Measurements from ENCODE around the gene DDX31. TPM values are rescaled to one million over a fixed set of nuclear protein-coding genes. Genes with fewer than 3 reads are reported as not detected.

Gene DDX31
- total RNA-seq, 1 experiment from 2014 or later = 14.6 TPM

DNA sequence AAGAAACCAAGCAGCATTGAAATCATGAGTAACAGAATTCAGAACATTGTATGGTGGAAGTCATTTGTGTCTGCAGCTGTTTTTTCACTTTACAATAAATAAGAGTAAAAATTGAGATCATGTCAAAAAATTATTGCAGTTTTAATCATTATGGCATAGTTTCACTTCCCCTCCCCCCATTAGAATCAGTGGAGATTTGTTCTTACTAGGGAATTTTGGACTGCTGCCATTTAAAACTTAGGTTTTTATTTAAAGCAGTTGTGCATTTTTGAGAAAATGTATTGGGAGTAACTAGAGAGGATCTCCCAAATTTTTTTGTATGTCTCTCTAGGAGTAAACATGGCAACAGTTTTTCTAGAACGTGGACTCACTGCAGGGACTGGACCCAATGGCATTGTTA lies 20.9 kb upstream of the DDX31 start:
- intact Hi-C loops (cut with micrococcal nuclease) = no loop called here
- POLR2A ChIA-PET (ENCODE audit: unreplicated experiment) = no interaction called here

GRCh38 chr9:132683873-132684272 lies 14.1 kb upstream of the DDX31 start:
- peaks cover 15% of the 10 kb centered on the region; the same call in 1 of the 2 replicates for H4K20me1 ChIP-seq (ENCODE audit: low read length)
- CTCF ChIA-PET = no interaction called here
- TF ChIP-seq EZH2 (IDR thresholded peaks at IDR 0.05; ENCODE audit: low read length, unreplicated experiment) = no peak
- no peak for TF ChIP-seq EZH2phosphoT487 (IDR thresholded peaks at IDR 0.05; ENCODE audit: borderline replicate concordance, low read length)
- no peak for TF ChIP-seq CTCF (conservative IDR thresholded peaks at IDR 0.05; ENCODE audit: low read depth, low read length)

More for the DNA sequence above, 20.9 kb upstream of the DDX31 start:
- Histone ChIP-seq H3K4me3 (ENCODE audit: low read length) (no peak overlapping the region), H3F3A (ENCODE audit: low read length, unreplicated experiment) (no peaks in the 10 kb centered on the region), H3K4me1 (ENCODE audit: insufficient read depth, low read length) (no peaks in the 10 kb centered on the region), H3K79me2 (ENCODE audit: low read length) (0 out of 2 replicates have a peak, but pooled peaks cover 5% of the 10 kb centered on the region), H3K9me3 (ENCODE audit: low read length) (no peaks in the 10 kb centered on the region), H3K9me2 (replicated peaks; ENCODE audit: low read length) (no peaks in the 10 kb centered on the region), H3K36me3 (ENCODE audit: low read depth, low read length) (peaks cover 59% of the 10 kb centered on the region), H3K27ac (ENCODE audit: low read length) (no peak overlapping the region), H4K20me1 (ENCODE audit: low read length) (no peaks in the 10 kb centered on the region), H3K4me2 (ENCODE audit: low read length) (no peak overlapping the region), H3K27me3 (ENCODE audit: low read length) (no peaks in the 10 kb centered on the region), H2AFZ (ENCODE audit: low read length) (no peak overlapping the region), H3K9ac (ENCODE audit: low read length) (no peak overlapping the region)
- no peak for TF ChIP-seq CTCF (conservative IDR thresholded peaks at IDR 0.05; ENCODE audit: low read depth, low read length)
- TF ChIP-seq EZH2 (IDR thresholded peaks at IDR 0.05; ENCODE audit: low read length, unreplicated experiment) = no peak
- TF ChIP-seq EZH2phosphoT487 (IDR thresholded peaks at IDR 0.05; ENCODE audit: borderline replicate concordance, low read length) = no peak
- CTCF ChIA-PET = no interaction called here
- BruUV-seq (replicated peaks) = no TSS peak
- DNase-seq (no peak), ATAC-seq (no peak)

DNA sequence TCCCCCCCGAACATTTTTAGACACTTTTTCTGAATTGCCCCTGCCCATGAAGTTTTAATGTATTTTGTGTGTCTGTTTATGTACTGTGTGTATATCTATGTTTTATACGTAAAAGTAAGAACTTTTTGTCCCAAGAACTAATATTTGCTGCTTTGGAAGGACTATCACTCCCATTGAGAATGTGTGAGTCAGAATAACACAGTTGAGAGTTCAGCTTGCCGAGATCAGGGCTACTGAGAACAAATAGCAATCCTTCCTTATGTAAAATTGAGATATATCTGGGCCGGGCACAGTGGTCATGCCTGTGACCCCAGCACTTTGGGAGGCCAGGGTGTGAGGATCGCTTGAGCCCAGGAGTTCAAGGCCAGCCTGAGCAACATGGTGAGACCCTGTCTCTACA lies 11.8 kb upstream of the DDX31 start:
- H3K27me3 ChIP-seq (ENCODE audit: low read length) = no peaks in the 10 kb centered on the region
- no peak for TF ChIP-seq EZH2phosphoT487 (IDR thresholded peaks at IDR 0.05; ENCODE audit: borderline replicate concordance, low read length)
- TF ChIP-seq EZH2 (IDR thresholded peaks at IDR 0.05; ENCODE audit: low read length, unreplicated experiment) = no peak
- no peak for TF ChIP-seq CTCF (conservative IDR thresholded peaks at IDR 0.05; ENCODE audit: low read depth, low read length)
- intact Hi-C loops (cut with micrococcal nuclease) = no loop called here
- DNase-seq (no peak), ATAC-seq (no peak)
- H3F3A ChIP-seq (ENCODE audit: low read length, unreplicated experiment) = no peaks in the 10 kb centered on the region
- ChIA-PET POLR2A (ENCODE audit: unreplicated experiment) (no interaction called here), CTCF (no interaction called here)
- peaks cover 84% of the 10 kb centered on the region for H3K79me2 ChIP-seq (ENCODE audit: low read length)
- no peak overlapping the region for H3K9ac ChIP-seq (ENCODE audit: low read length)
- no peak overlapping the region for H2AFZ ChIP-seq (ENCODE audit: low read length)
- no TSS peak for BruUV-seq (replicated peaks)
- no peaks in the 10 kb centered on the region for H3K9me3 ChIP-seq (ENCODE audit: low read length)
- H3K27ac ChIP-seq (ENCODE audit: low read length) = no peak overlapping the region
- no peak overlapping the region for H3K4me2 ChIP-seq (ENCODE audit: low read length)
- H3K9me2 ChIP-seq (replicated peaks; ENCODE audit: low read length) = no peaks in the 10 kb centered on the region
- H3K4me1 ChIP-seq (ENCODE audit: insufficient read depth, low read length) = no peaks in the 10 kb centered on the region
- no peak overlapping the region for H3K4me3 ChIP-seq (ENCODE audit: low read length)
- peaks cover 57% of the 10 kb centered on the region for H3K36me3 ChIP-seq (ENCODE audit: low read depth, low read length)
- H4K20me1 ChIP-seq (ENCODE audit: low read length) = peaks cover 30% of the 10 kb centered on the region; the same call in 1 of the 2 replicates

More at GRCh38 chr9:132683873-132684272, 14.1 kb upstream of the DDX31 start:
- H3K4me1 ChIP-seq (ENCODE audit: insufficient read depth, low read length) = no peaks in the 10 kb centered on the region
- no TSS peak for BruUV-seq (replicated peaks)
- no peak overlapping the region for H3K4me2 ChIP-seq (ENCODE audit: low read length)
- no peaks in the 10 kb centered on the region for H3K27me3 ChIP-seq (ENCODE audit: low read length)
- no peak overlapping the region for H3K4me3 ChIP-seq (ENCODE audit: low read length)
- intact Hi-C loops (cut with micrococcal nuclease) = no loop called here
- no peaks in the 10 kb centered on the region for H3K9me3 ChIP-seq (ENCODE audit: low read length)
- H3K79me2 ChIP-seq (ENCODE audit: low read length) = peaks cover 62% of the 10 kb centered on the region
- POLR2A ChIA-PET (ENCODE audit: unreplicated experiment) = no interaction called here
- no peaks in the 10 kb centered on the region for H3F3A ChIP-seq (ENCODE audit: low read length, unreplicated experiment)
- no peak for DNase-seq
- H2AFZ ChIP-seq (ENCODE audit: low read length) = no peak overlapping the region
- H3K9me2 ChIP-seq (replicated peaks; ENCODE audit: low read length) = no peaks in the 10 kb centered on the region
- H3K9ac ChIP-seq (ENCODE audit: low read length) = no peak overlapping the region
- ATAC-seq = no peak
- H3K27ac ChIP-seq (ENCODE audit: low read length) = no peak overlapping the region
- peaks cover 60% of the 10 kb centered on the region for H3K36me3 ChIP-seq (ENCODE audit: low read depth, low read length)
